ENCODE measurements around the gene CBFB. TPM values are rescaled to one million over a fixed set of nuclear protein-coding genes. Genes with fewer than 3 reads are reported as not detected.
A peak's percentile ranks its signal among the peaks of the same experiment; 100 is the strongest.

Gene CBFB
- total and polyA plus RNA-seq, 9 of the 15 experiments (the other 6 are each of a cell fraction or from before 2014, with no cell fraction given): 22.0 to 112 (median 66.5) TPM

GRCh38 chr16:67055712-67056487, 27.0 kb downstream of the CBFB start (continued):
- TF ChIP-seq FOXA3 (CRISPR knock-in tag; conservative IDR thresholded peaks at IDR 0.05 in 1 of 2, IDR thresholded peaks at IDR 0.05 in 1 of 2) (no peak), HMG20B (CRISPR knock-in tag; IDR thresholded peaks at IDR 0.05) (no peak), RBM15 (IDR thresholded peaks at IDR 0.05; ENCODE audit: insufficient read depth, low read length) (no peak), SNRNP70 (optimal IDR thresholded peaks at IDR 0.05; ENCODE audit: low read depth, low read length) (no peak), ZNF263 (CRISPR knock-in tag; IDR thresholded peaks at IDR 0.05; ENCODE audit: borderline replicate concordance) (no peak), POLR2H (tag; IDR thresholded peaks at IDR 0.05; ENCODE audit: low read depth) (no peak), SIRT6 (IDR thresholded peaks at IDR 0.05; ENCODE audit: low read depth, low read length) (no peak), NFE2 (IDR thresholded peaks at IDR 0.05; ENCODE audit: low read depth) (peak; percentile 56), ZBTB7A (IDR thresholded peaks at IDR 0.05; ENCODE audit: borderline replicate concordance, control insufficient read depth, low read depth, low read length) (no peak), CAMTA2 (CRISPR knock-in tag; conservative IDR thresholded peaks at IDR 0.05) (no peak), PTTG1 (tag; IDR thresholded peaks at IDR 0.05; ENCODE audit: low read depth) (no peak), ZNF696 (CRISPR knock-in tag; conservative IDR thresholded peaks at IDR 0.05) (no peak)
- TF ChIP-seq, protein P1, sequence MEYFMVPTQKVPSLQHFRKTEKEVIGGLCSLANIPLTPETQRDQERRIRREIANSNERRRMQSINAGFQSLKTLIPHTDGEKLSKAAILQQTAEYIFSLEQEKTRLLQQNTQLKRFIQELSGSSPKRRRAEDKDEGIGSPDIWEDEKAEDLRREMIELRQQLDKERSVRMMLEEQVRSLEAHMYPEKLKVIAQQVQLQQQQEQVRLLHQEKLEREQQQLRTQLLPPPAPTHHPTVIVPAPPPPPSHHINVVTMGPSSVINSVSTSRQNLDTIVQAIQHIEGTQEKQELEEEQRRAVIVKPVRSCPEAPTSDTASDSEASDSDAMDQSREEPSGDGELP (CRISPR knock-in tag; IDR thresholded peaks at IDR 0.05; ENCODE audit: borderline replicate concordance): peak; percentile 86
- TF ChIP-seq, protein P2, sequence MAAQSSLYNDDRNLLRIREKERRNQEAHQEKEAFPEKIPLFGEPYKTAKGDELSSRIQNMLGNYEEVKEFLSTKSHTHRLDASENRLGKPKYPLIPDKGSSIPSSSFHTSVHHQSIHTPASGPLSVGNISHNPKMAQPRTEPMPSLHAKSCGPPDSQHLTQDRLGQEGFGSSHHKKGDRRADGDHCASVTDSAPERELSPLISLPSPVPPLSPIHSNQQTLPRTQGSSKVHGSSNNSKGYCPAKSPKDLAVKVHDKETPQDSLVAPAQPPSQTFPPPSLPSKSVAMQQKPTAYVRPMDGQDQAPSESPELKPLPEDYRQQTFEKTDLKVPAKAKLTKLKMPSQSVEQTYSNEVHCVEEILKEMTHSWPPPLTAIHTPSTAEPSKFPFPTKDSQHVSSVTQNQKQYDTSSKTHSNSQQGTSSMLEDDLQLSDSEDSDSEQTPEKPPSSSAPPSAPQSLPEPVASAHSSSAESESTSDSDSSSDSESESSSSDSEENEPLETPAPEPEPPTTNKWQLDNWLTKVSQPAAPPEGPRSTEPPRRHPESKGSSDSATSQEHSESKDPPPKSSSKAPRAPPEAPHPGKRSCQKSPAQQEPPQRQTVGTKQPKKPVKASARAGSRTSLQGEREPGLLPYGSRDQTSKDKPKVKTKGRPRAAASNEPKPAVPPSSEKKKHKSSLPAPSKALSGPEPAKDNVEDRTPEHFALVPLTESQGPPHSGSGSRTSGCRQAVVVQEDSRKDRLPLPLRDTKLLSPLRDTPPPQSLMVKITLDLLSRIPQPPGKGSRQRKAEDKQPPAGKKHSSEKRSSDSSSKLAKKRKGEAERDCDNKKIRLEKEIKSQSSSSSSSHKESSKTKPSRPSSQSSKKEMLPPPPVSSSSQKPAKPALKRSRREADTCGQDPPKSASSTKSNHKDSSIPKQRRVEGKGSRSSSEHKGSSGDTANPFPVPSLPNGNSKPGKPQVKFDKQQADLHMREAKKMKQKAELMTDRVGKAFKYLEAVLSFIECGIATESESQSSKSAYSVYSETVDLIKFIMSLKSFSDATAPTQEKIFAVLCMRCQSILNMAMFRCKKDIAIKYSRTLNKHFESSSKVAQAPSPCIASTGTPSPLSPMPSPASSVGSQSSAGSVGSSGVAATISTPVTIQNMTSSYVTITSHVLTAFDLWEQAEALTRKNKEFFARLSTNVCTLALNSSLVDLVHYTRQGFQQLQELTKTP (IDR thresholded peaks at IDR 0.05; ENCODE audit: low read depth in 1 of 2, partially characterized antibody in 2 of 2): no peak
- TF ChIP-seq, protein P3, sequence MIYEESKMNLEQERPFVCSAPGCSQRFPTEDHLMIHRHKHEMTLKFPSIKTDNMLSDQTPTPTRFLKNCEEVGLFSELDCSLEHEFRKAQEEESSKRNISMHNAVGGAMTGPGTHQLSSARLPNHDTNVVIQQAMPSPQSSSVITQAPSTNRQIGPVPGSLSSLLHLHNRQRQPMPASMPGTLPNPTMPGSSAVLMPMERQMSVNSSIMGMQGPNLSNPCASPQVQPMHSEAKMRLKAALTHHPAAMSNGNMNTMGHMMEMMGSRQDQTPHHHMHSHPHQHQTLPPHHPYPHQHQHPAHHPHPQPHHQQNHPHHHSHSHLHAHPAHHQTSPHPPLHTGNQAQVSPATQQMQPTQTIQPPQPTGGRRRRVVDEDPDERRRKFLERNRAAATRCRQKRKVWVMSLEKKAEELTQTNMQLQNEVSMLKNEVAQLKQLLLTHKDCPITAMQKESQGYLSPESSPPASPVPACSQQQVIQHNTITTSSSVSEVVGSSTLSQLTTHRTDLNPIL (CRISPR knock-in tag; IDR thresholded peaks at IDR 0.05): no peak
- TF ChIP-seq, protein P4, sequence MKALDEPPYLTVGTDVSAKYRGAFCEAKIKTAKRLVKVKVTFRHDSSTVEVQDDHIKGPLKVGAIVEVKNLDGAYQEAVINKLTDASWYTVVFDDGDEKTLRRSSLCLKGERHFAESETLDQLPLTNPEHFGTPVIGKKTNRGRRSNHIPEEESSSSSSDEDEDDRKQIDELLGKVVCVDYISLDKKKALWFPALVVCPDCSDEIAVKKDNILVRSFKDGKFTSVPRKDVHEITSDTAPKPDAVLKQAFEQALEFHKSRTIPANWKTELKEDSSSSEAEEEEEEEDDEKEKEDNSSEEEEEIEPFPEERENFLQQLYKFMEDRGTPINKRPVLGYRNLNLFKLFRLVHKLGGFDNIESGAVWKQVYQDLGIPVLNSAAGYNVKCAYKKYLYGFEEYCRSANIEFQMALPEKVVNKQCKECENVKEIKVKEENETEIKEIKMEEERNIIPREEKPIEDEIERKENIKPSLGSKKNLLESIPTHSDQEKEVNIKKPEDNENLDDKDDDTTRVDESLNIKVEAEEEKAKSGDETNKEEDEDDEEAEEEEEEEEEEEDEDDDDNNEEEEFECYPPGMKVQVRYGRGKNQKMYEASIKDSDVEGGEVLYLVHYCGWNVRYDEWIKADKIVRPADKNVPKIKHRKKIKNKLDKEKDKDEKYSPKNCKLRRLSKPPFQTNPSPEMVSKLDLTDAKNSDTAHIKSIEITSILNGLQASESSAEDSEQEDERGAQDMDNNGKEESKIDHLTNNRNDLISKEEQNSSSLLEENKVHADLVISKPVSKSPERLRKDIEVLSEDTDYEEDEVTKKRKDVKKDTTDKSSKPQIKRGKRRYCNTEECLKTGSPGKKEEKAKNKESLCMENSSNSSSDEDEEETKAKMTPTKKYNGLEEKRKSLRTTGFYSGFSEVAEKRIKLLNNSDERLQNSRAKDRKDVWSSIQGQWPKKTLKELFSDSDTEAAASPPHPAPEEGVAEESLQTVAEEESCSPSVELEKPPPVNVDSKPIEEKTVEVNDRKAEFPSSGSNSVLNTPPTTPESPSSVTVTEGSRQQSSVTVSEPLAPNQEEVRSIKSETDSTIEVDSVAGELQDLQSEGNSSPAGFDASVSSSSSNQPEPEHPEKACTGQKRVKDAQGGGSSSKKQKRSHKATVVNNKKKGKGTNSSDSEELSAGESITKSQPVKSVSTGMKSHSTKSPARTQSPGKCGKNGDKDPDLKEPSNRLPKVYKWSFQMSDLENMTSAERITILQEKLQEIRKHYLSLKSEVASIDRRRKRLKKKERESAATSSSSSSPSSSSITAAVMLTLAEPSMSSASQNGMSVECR (CRISPR knock-in tag; IDR thresholded peaks at IDR 0.05): no peak
